NCI-H1694 (cell line): ENCODE results near the gene F8A1.
"Not testable (repeated sequence)": the region's sequence is repeated elsewhere in the genome, so short reads cannot be mapped to it uniquely, and the experiment has no call there.

ENCODE experiments used
- DNase-seq: peaks from one replicate; lab custom pipeline; 2025; lab: John Stamatoyannopoulos, UW

The F8A1 gene

GRCh38 chrX:154886069-154886788 lies at the start of gene F8A1:
Gene F8A1, plus strand, starts transcription at chrX:154886355. Its CDS starts 20 bp downstream, at chrX:154886375.
- DNase-seq, result not testable (repeated sequence)

DNA sequence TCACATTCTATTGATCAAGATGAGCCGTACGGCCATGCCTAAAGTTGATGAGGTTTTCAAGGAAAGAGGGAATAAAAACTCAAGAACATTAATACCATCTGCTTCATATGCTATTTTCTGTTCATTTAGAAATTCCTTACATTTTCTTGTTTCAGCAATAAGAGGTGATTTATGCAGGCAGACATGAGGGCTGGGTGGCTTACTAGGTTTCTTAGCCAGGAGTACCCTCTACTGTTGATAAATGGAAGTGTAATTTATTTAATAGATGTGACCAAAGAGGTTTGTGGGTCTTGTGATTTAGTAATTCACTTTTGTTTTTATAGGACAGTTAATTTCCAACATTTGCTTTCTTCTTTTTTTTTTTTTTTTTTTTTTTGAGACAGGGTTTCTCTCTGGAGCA lies 45.3 kb upstream of the F8A1 start:
- DNase-seq, result peak; percentile 64

GRCh38 chrX:154850957-154851611 lies 35.1 kb upstream of the F8A1 start:
- no peak for DNase-seq

- no peak for DNase-seq
Observed at GRCh38 chrX:154855256-154855655, 30.9 kb upstream of the F8A1 start.

- DNase-seq, result not testable (repeated sequence)
Observed at GRCh38 chrX:154868522-154868921, 17.6 kb upstream of the F8A1 start.

DNA sequence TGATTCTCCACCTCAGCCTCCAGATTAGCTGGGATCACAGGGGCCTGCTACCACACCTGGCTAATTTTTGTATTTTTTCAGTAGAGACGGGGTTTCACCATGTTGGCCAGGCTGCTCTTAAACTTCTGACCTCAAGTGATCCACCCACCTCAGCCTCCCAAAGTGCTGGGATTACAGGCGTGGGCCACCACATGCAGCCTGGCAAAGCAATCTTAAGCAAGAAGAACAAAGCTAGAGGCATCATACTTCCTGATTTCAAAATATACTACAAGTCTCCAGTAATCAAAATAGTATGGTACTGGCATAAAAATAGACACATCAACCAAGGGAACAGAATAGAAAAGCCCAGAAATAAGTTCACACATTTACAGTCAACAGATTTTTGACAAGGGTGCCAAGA lies 12.8 kb upstream of the F8A1 start:
- DNase-seq, result no peak

DNA sequence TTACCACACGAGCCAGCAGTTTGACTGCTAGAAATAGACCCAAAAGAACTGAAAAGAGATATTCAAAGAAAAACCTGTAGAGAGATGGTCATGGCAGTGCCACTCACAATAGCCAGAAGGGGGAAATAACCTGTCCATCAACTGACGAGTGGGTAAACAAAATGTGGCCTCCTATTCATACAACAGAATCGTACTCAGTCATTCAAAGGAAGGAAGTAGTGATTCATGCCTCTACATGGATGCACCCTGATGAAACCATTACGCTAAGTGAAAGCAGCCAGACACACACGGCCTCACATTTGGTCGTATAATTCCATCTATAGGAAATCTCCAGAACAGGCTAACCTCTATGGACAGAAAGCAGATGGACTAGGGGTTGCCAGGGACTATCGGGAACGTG lies 2.1 kb upstream of the F8A1 start:
- DNase-seq, result not testable (repeated sequence)

DNA sequence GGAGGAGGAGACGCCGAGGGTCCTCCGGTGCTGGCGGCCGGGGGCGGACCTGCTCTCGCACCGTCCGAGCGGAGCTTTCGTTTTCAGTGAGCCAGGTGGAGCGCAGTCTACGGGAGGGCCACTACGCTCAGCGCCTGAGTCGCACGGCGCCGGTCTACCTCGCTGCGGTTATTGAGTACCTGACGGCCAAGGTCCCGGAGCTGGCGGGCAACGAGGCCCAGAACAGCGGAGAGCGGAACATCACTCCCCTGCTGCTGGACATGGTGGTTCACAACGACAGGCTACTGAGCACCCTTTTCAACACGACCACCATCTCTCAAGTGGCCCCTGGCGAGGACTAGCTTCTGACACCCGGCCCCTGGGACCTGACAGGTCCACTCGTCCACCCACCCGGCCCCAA lies 1.1 kb upstream of the F8A1 start:
- DNase-seq, result not testable (repeated sequence)

- not testable (repeated sequence) for DNase-seq
Observed at GRCh38 chrX:154885549-154885948, 606 bp upstream of the F8A1 start.

DNA sequence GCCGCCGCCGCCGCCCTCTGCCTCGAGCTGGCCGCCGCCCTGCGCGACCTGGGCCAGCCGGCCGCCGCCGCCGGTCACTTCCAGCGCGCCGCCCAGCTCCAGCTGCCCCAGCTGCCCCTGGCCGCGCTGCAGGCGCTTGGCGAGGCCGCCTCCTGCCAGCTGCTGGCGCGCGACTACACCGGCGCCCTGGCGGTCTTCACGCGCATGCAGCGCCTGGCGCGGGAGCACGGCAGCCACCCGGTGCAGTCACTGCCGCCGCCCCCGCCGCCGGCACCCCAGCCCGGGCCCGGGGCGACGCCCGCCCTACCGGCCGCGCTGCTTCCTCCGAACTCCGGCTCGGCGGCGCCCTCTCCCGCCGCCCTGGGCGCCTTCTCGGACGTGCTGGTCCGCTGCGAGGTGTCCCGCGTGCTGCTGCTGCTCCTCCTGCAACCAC lies 650 bp downstream of the F8A1 start:
- DNase-seq, result not testable (repeated sequence)

- DNase-seq, result no peak
Observed at GRCh38 chrX:154890990-154891639, 5.0 kb downstream of the F8A1 start.

DNA sequence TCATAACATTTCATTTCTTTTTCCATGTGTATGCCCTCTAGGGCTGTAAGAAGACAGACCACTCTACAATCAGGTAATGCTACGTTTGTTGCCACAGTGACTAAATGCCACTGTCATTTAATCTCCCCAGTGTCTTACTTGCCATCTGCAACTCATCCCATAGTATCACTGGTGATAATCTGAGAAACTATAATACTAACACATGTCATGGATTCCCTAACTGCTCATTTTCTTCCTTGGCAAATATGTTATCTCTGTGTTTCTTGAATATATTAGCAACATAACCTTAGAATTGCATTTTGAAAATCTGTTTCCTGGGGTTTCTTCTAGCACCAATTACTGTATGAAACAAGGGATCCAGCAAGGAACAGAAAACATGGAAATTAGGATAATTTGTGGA lies 6.1 kb downstream of the F8A1 start:
- no peak for DNase-seq

- no peak for DNase-seq
Observed at GRCh38 chrX:154900323-154900722, 14.2 kb downstream of the F8A1 start.

GRCh38 chrX:154902408-154902807 lies 16.3 kb downstream of the F8A1 start:
- no peak for DNase-seq

DNA sequence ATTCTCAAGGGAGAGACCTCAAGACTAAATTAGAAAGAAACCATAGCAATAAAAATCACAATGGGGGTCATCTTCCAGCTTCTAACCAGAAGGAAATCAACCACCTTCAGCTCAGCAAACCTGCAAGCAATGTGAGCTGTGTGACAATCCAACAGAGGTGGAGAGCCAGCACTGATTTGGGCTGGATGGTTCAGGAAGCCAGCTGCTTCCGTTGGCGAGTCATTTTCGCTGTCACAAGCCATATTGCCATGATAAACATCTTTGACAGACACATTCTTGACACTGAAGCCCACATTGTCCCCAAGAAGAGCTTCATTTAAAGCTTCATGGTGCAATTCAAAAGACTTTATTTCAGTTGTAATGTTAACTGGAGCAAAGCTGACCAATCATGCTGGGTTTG lies 22.7 kb downstream of the F8A1 start:
- DNase-seq, result no peak

DNA sequence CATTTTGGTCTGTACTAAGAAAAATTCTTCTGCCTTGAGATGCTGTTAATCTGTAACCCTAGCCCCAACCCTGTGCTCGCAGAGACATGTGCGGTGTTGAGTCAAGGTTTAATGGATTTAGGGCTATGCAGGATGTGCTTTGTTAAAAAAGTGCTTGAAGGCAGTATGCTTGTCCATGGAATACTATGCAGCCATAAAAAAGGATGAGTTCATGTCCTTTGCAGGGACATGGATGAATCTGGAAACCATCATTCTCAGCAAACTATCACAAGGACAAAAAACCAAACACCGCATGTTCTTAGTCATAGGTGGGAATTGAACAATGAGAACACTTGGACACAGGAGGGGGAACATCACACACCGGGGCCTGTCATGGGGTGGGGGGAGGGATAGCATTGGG lies 23.9 kb downstream of the F8A1 start:
- DNase-seq, result not testable (repeated sequence)

DNA sequence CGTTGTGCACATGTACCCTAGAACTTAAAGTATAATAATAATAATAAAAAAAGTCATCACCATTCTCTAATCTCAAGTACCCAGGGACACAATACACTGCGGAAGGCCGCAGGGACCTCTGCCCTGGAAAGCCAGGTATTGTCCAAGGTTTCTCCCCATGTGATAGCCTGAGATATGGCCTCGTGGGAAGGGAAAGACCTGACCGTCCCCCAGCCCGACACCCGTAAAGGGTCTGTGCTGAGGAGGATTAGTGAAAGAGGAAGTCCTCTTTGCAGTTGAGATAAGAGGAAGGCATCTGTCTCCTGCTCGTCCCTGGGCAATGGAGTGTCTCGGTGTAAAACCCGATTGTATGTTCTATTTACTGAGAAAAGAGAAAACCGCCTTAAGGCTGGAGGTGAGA lies 24.4 kb downstream of the F8A1 start:
- DNase-seq, result not testable (repeated sequence)

GRCh38 chrX:154914052-154914451 lies 27.9 kb downstream of the F8A1 start:
- DNase-seq, result no peak

DNA sequence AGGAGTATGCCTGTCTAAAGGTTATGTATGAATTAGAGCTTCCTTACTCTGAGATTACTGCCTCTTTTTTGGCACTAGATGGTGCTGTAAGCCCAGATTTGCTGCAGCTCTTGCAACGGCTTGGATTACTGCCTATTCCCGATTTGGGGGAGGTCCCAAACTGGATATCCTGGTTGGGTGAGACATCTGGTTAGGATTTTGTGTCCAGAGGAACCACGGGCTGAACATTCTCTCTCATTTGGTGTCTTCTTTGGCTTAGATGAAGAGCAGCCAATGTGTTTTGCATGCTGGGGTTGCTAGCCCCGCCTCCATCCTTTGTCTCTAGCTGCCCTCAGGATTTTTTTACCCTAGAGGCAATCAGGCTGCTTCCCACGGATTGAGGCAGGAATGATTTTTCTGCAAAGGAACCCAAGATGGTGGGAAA lies 31.9 kb downstream of the F8A1 start:
- peak; percentile 77 for DNase-seq

- not testable (repeated sequence) for DNase-seq
Observed at GRCh38 chrX:154924771-154925170, 38.6 kb downstream of the F8A1 start.
